Astrocyte of the cerebellum (primary cell): ENCODE measurements around the gene GJC3.

Source experiments
- DNase-seq: peaks from one replicate; pipeline ENCODE4 v3.0.0-alpha.2; 2011; ENCODE audit warnings: low read depth
- H3K4me3 ChIP-seq: 2 replicates; pipeline ENCODE4 v1.5.1; 2011; ENCODE audit warnings: mild to moderate bottlenecking, low read depth, low read length, moderate library complexity
- CTCF ChIP-seq: IDR thresholded peaks from 2 replicates; pipeline ENCODE4 v1.5.1; 2012; ENCODE audit warnings: low read length, low read depth, moderate library complexity, mild to moderate bottlenecking; ENCODE audit errors: missing control alignments
- in situ Hi-C: cut with HindIII; loops from 2 replicates; pipeline ENCODE4 v1.10.0; 2017; ENCODE audit warnings: low sequenced_read_pairs

Gene GJC3

GRCh38 chr7:99876491-99876890 lies 52.9 kb downstream of the GJC3 start:
- no peak overlapping the region for H3K4me3 ChIP-seq
- in situ Hi-C loops, result no loop called here
- DNase-seq, result no peak
- TF ChIP-seq CTCF, result no peak
